GM21526 (cell line): ENCODE data around the gene ZFP92.

Experiments used
- ATAC-seq: cut with Tn5 transposase; IDR thresholded peaks from one replicate; pipeline ENCODE4 v1.9.1; 2021; ENCODE audit warnings: moderate library complexity; ENCODE audit not compliant: unreplicated experiment, low FRiP score

Gene ZFP92

DNA sequence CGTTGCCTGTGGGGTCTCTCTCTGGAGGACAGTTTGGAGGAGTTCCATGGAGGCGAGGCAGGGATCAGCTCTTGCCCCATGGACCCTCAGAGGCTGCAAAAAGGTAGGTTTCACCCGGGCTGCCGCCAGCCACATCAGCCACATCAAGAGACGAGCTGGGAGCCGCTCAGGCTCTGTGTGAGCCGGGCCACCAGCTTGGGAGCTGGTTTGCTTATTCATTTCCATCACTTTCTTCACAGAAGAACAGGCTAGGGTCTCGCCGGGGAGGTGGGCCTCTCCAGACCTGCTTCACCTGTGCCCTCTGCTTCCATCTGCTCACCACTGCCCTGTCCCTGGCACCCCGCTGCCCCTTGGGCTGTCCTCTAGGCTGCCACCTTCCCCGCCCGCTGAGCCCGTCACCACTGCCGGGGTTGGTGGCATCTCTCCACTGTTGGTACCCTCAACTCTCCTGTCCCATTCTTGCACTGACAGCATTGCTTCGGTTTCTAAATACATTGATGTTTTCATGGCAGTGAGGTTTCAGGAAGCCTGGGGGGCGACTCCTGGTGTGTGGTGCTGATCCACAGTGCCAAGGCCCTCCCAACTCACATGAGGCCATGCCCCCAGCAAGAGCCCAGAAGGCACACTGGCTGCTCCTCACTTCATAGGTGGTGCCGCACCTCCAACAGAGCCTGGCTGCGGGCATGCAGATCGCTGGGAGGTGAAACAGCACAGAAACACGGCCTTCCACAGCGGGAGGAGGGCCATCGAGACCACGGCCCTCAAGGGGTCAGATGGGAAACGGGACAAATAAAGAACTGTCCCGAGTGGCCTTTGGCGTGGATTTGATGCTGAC, 39.1 kb downstream of the ZFP92 start:
- ATAC-seq, result no peak

DNA sequence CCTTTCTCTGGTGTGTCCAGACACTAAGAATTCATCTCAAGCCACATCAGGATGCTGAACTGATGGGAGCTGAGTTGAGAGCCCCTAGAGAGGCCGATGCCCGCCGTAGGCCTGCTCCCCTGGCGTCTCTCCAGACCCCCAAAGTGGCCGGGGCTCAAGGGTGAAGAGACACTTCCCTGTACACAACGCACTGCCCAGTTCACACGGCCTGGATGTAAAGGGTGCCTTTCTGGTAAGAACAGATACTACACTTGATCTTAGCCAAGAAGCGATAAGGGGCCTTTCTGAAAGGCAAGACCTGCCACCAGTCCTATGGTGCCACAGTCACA, 39.6 kb downstream of the ZFP92 start:
- no peak for ATAC-seq

DNA sequence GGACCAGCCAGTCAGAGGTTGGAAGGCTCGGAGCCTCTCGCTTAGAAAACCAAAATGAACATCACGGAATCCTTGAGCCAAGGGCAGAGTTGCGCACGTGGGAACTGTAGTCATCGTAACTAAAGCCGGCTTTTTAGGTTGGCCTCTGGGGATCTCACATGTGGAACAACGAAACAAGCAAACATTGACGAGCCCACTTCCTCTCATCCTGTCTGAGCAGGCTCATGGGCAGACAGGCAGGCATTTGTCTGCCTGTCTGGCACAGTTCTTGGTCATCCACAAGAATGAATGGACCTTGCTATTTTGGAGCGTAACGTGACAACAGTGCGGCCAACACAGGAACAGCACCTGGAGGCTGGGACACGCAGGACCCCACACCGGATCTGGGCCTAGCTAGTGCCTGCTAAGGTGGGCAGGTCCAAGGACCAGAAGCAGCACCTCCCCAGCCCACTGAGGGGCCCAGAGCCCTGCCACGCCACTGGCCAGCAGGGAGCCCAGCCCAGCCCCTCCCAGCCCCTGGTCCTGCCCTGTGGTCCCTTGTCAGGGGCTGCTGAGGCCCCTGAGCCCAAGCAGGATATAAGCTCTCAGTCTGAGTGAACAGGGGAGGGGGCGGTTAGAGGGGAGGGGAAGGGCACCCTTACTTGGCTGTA, 43.8 kb downstream of the ZFP92 start:
- ATAC-seq, result no peak

DNA sequence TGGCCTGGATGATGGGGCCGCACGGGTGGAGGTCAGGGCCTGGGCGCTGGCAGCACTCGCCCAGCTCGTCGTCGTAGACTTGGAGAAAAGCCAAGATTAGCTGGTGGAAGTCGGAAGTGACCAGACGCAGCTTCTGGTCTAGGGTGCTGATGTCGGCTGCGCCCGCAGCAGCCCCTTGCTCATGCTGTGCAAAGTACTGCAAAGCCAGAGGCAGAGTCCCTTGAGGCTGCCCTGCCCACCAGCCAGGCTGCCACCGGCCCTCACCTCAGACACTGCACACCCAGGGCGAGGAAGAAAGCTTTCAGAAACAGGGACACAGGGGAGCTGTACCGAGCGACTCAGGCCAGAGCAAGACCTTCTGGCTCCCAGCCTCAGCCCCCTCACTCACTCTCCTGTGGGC, 44.3 kb downstream of the ZFP92 start:
- ATAC-seq, result no peak

DNA sequence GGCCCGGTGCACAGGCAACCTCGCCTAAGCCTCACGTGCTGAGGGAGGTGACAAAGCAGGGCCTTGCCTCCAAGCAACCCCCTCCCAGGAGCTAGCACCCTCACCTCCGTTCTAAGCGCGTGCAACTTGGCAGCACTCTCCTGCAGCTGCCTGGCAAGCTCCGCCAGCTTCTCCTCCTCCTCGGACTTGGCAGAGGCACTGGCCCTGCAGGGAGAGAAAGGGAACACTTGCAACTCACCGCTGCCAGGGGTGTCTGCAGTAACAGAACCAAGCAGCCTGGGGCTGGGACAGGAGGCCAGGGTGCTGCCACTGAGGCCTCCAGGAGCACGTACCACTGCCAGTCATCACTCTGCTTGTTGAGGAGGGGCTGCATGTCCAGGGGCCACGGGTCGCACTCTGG, 44.9 kb downstream of the ZFP92 start:
- no peak for ATAC-seq

DNA sequence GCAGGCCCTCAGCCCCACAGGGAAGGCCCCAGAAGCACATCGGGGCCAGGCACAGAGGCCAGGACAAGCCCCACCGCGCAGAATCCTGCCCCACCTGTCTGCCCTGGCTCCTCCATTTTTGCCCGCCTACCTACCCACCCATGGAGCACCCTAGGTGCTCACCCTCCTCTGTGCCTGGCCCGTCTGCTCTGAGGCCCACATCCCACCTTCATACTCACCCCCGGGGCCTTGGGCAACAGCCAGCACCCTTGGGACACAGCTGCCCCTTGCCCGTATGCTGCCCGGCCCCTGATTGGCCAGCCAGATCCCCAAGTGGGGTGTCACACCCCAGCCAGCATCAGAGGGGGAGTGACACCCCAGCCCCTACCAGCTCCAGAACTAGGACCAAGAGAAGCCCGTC, 45.4 kb downstream of the ZFP92 start:
- no peak for ATAC-seq

DNA sequence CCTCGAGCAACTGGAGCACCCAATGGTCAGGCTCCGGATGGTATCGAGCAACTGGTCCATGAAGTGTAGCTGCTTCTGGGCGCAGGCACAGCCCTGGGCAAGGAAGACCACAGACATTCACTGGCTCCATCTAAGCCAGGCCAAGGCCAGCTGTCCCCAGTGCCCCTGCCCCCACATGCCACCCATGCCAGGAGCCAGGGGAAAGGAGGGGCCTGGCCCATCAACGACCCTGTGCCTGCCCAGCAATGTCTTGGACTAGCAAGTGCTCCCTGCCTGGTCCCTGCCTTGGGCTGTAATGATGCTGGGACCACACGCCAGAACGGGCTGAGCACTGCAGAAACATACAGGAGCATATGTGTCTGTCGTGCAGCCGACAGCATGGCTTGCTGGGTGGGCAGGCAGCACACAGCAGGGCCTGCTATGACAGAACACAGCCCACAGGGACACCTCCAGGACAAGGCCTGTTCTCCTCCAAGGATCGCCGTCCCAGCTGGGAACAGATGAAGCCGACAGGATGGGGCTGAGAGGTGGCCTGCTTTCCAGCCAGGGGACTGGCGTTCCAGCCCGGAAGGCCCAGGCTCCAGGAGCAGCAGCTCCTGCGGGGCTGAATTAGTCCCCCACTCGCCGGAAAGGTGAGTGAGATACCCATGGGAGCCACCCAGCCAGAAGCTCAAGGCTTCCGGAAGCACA, 46.0 kb downstream of the ZFP92 start:
- ATAC-seq, result no peak

DNA sequence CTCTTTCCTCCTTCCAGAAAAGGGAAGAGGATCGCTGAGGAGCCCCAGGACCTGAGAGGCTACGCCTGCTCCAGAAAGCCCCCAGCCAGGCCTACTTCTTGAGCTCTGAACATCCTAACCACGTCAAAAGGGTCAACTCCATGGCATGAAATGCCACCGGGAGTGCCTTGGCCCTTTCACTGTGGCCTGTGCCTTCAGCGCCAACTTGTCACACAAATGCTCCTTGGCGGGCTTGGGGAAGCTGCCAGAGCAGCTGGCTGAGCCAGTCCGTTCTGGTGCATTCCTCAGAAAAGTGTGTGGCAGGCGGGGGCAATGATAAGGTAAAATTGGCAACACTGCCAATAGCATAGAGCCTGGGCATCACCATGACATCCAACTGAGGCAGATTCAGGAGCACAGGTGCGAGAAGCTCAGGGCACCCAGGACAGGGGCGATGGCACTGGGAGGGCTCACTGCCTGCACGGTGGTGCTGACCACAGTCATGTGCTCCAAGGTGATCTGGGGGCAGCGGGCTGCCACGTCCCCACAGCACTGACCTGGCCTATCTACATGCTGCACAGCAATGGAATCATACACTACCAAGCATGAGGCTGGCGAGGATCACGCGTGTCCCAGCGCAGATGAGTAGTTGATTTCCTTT, 46.7 kb downstream of the ZFP92 start:
- no peak for ATAC-seq

DNA sequence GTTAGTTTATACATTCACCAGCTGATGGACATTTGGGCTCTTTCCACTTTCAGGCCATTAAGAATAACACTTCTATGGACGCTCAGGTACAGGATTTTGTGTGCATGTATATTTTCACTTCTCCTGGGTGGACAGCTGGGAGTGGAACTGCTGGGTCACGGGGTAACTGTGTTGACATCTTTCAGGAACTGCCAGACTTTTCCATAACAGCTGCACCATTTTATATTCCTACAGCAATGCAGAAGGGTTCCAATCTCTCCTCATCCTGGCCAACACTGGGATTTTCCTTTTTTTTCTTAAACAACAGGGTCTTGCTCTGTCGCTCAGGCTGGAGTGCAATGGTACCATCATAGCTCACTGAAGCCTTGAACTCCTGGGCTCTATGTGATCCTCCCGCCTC, 47.2 kb downstream of the ZFP92 start:
- no peak for ATAC-seq

DNA sequence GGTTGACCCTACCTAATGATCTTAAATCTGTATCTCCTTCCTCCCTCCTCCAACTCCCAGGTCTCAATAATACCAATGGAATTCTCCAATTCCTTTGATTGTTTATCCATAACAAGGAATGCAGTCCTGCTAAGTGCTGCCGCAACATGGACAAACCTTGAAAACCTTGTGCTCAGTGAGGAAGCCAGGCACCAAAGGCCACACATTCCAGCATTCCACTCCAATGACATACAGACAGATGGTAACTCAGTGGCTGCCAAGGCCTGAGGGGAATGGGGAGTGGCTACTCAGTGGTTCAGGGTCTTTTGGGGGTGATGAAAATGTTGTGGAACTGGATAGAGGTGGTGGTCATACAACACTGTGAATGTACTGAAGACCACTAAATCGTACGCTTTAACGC, 48.7 kb downstream of the ZFP92 start:
- ATAC-seq, result no peak

DNA sequence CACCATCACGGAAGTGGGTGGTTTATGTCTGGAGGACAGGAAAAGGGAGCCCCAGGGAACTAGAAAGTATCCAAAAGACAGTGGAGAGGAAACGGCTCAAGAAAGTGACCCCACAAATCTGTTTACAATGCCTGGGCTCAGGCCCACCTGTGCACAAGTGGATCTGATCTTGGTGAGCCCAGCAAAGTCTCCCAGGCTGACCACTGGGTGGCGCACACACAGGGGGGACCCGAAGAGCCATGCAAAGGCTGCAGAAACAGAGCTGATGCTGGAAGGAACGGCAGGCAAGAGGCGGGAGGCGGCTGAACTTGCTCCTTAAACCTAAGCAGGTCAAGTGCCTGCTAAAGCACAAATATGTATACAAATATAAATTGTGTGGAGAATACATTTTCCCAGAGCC, 49.6 kb downstream of the ZFP92 start:
- no peak for ATAC-seq
